HepG2 (cell line): ENCODE results near the gene SERINC4. TPM values are rescaled to one million over a fixed set of nuclear protein-coding genes. Genes with fewer than 3 reads are reported as not detected.

Source experiments
- ADNP ChIP-seq: sonication (generic); formaldehyde crosslinking; IDR thresholded peaks from 2 replicates; pipeline ENCODE4 v1.4.0; 2020; ENCODE audit warnings: missing genetic modification reagents
- ELF3 ChIP-seq: IDR thresholded peaks from 2 replicates; pipeline ENCODE4 v1.6.1; 2016; ENCODE audit warnings: missing genetic modification reagents, missing compliant biosample characterization
- GZF1 ChIP-seq: sonication (generic); formaldehyde crosslinking; IDR thresholded peaks from 2 replicates; pipeline ENCODE4 v1.5.1; 2020; ENCODE audit warnings: mild to moderate bottlenecking, missing genetic modification reagents
- HNF1B ChIP-seq: sonication (generic); formaldehyde crosslinking; IDR thresholded peaks from 2 replicates; pipeline ENCODE4 v1.5.1; 2020; ENCODE audit warnings: mild to moderate bottlenecking, moderate library complexity, missing genetic modification reagents
- IRX3 ChIP-seq: sonication (generic); formaldehyde crosslinking; IDR thresholded peaks from 2 replicates; pipeline ENCODE4 v1.8.1; 2023; ENCODE audit warnings: mild to moderate bottlenecking, low read depth, missing genetic modification reagents, borderline replicate concordance
- KLF6 ChIP-seq: IDR thresholded peaks from 2 replicates; pipeline ENCODE4 v1.8.0; 2016; ENCODE audit warnings: missing biosample characterization, missing genetic modification reagents
- MED8 ChIP-seq: sonication (generic); formaldehyde crosslinking; IDR thresholded peaks from 2 replicates; pipeline ENCODE4 v1.8.1; 2023; ENCODE audit warnings: mild to moderate bottlenecking, missing genetic modification reagents; ENCODE audit not compliant: insufficient replicate concordance
- MTF2 ChIP-seq: sonication (generic); formaldehyde crosslinking; IDR thresholded peaks from 2 replicates; pipeline ENCODE4 v1.5.0; 2020; ENCODE audit warnings: missing genetic modification reagents, borderline replicate concordance
- SKIL ChIP-seq: sonication (generic); formaldehyde crosslinking; IDR thresholded peaks from 2 replicates; pipeline ENCODE4 v1.8.0; 2022; ENCODE audit warnings: missing genetic modification reagents, mild to moderate bottlenecking, moderate library complexity, borderline replicate concordance
- ZMAT5 ChIP-seq: sonication (generic); formaldehyde crosslinking; IDR thresholded peaks from 2 replicates; pipeline ENCODE4 v1.5.0; 2020; ENCODE audit warnings: mild to moderate bottlenecking, low read depth, missing genetic modification reagents, borderline replicate concordance
- ZNF383 ChIP-seq: sonication (generic); formaldehyde crosslinking; IDR thresholded peaks from 2 replicates; pipeline ENCODE4 v1.4.0; 2020; ENCODE audit warnings: missing genetic modification reagents, mild to moderate bottlenecking, borderline replicate concordance
- ZNF552 ChIP-seq: sonication (generic); formaldehyde crosslinking; IDR thresholded peaks from 2 replicates; pipeline ENCODE4 v1.9.0; 2022; ENCODE audit warnings: missing genetic modification reagents, mild to moderate bottlenecking, borderline replicate concordance
- ZNF576 ChIP-seq: sonication (generic); formaldehyde crosslinking; IDR thresholded peaks from 2 replicates; pipeline ENCODE4 v1.4.0; 2020; ENCODE audit warnings: mild to moderate bottlenecking, missing genetic modification reagents
- ZNF749 ChIP-seq: sonication (generic); formaldehyde crosslinking; IDR thresholded peaks from 2 replicates; pipeline ENCODE4 v1.8.0; 2022; ENCODE audit warnings: mild to moderate bottlenecking, missing genetic modification reagents, moderate library complexity, borderline replicate concordance
- ZNF775 ChIP-seq: sonication (generic); formaldehyde crosslinking; IDR thresholded peaks from 2 replicates; pipeline ENCODE4 v1.4.0; 2020; ENCODE audit warnings: missing genetic modification reagents, mild to moderate bottlenecking, moderate library complexity, borderline replicate concordance
- ZNF777 ChIP-seq: sonication (generic); formaldehyde crosslinking; IDR thresholded peaks from 2 replicates; pipeline ENCODE4 v1.4.0; 2020; ENCODE audit warnings: missing genetic modification reagents
- ZNF790 ChIP-seq: sonication (generic); formaldehyde crosslinking; IDR thresholded peaks from 2 replicates; pipeline ENCODE4 v1.8.0; 2022; ENCODE audit warnings: missing genetic modification reagents, mild to moderate bottlenecking, borderline replicate concordance
- ZSCAN31 ChIP-seq: sonication (generic); formaldehyde crosslinking; IDR thresholded peaks from 2 replicates; pipeline ENCODE4 v1.5.0; 2020; ENCODE audit warnings: low read depth, mild to moderate bottlenecking, missing genetic modification reagents
- polyA plus RNA-seq, 8 experiments: library from polyadenylated mRNA; depleted of rRNA in 3 of 8; stranded (reverse) in 7 of 8; unstranded in 1 of 8; fragments of >200 nt; fragmentation: Illumina TruSeq in 4 of 8; extraction: Trizol in 4 of 8; gene quantifications; 2 replicates each; pipeline versions ENCODE4 v1.2.1 to v1.2.3, GENCODE V29; 2011 to 2016; ENCODE audit warnings: low read depth in 4 of 8, missing spikeins in 1 of 8, mixed read lengths in 1 of 8; ENCODE audit not compliant: insufficient read depth in 1 of 8
- total RNA-seq, 5 experiments: library from RNA; depleted of rRNA; stranded (reverse); fragments of >200 nt; fragmentation: Illumina TruSeq; extraction: Trizol; gene quantifications; 2 replicates each; pipeline ENCODE4 v1.2.3, GENCODE V29; 2016; ENCODE audit warnings: low read depth in 1 of 5
- TF ChIP-seq, protein P1 (sequence below): sonication (generic); formaldehyde crosslinking; IDR thresholded peaks from 2 replicates; pipeline ENCODE4 v1.4.0; 2020; ENCODE audit warnings: missing genetic modification reagents, mild to moderate bottlenecking, borderline replicate concordance
- TF ChIP-seq, protein P2 (sequence below): sonication (generic); formaldehyde crosslinking; IDR thresholded peaks from 2 replicates; pipeline ENCODE4 v1.4.0; 2020; ENCODE audit warnings: missing genetic modification reagents

Gene SERINC4
- total and polyA plus RNA-seq, 2 of the 13 experiments (the other 11 are each of a cell fraction or from before 2014, with no cell fraction given), result not detected

GRCh38 chr15:43791993-43792760 is 7.8 kb downstream of the SERINC4 start, which contains the start of gene SERF2 (continued):
- TF ChIP-seq, protein P1, sequence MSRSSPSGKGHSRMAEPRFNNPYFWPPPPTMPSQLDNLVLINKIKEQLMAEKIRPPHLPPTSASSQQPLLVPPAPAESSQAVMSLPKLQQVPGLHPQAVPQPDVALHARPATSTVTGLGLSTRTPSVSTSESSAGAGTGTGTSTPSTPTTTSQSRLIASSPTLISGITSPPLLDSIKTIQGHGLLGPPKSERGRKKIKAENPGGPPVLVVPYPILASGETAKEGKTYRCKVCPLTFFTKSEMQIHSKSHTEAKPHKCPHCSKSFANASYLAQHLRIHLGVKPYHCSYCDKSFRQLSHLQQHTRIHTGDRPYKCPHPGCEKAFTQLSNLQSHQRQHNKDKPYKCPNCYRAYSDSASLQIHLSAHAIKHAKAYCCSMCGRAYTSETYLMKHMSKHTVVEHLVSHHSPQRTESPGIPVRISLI (CRISPR knock-in tag), result no peak
- no peak for TF ChIP-seq ZNF777 (CRISPR knock-in tag)
- TF ChIP-seq ZSCAN31 (CRISPR knock-in tag), result peak; percentile 19
- TF ChIP-seq ELF3 (CRISPR knock-in tag), result no peak
- no peak for TF ChIP-seq ZNF775 (CRISPR knock-in tag)
- TF ChIP-seq HNF1B (CRISPR knock-in tag), result no peak; the same call in 1 of the 2 replicates
- TF ChIP-seq ZNF576 (CRISPR knock-in tag), result no peak
- TF ChIP-seq, protein P2, sequence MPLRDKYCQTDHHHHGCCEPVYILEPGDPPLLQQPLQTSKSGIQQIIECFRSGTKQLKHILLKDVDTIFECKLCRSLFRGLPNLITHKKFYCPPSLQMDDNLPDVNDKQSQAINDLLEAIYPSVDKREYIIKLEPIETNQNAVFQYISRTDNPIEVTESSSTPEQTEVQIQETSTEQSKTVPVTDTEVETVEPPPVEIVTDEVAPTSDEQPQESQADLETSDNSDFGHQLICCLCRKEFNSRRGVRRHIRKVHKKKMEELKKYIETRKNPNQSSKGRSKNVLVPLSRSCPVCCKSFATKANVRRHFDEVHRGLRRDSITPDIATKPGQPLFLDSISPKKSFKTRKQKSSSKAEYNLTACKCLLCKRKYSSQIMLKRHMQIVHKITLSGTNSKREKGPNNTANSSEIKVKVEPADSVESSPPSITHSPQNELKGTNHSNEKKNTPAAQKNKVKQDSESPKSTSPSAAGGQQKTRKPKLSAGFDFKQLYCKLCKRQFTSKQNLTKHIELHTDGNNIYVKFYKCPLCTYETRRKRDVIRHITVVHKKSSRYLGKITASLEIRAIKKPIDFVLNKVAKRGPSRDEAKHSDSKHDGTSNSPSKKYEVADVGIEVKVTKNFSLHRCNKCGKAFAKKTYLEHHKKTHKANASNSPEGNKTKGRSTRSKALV (CRISPR knock-in tag), result no peak
- TF ChIP-seq ZMAT5 (CRISPR knock-in tag), result no peak
- no peak for TF ChIP-seq ZNF790
- no peak for TF ChIP-seq ZNF383 (CRISPR knock-in tag)
- TF ChIP-seq GZF1, result 0 out of 2 replicates have a peak, but pooled peaks have one; percentile 16
- TF ChIP-seq ZNF749 (CRISPR knock-in tag), result peak; percentile 70; the same call in 1 of the 2 replicates
- TF ChIP-seq MTF2 (CRISPR knock-in tag), result no peak
- peak; percentile 75; the same call in 1 of the 2 replicates for TF ChIP-seq KLF6 (CRISPR knock-in tag)
- no peak for TF ChIP-seq IRX3 (CRISPR knock-in tag)
- TF ChIP-seq SKIL (CRISPR knock-in tag), result no peak
- TF ChIP-seq ZNF552 (CRISPR knock-in tag), result 0 out of 2 replicates have a peak, but pooled peaks have one; percentile 49
- no peak for TF ChIP-seq ADNP
- no peak for TF ChIP-seq MED8
